RPMI7951 (cell line): ENCODE measurements around the gene GMPR2. TPM values are rescaled to one million over a fixed set of nuclear protein-coding genes. Genes with fewer than 3 reads are reported as not detected.

Source experiments
- total RNA-seq: library from RNA; depleted of rRNA; stranded (reverse); fragments of >200 nt; shearing (Covaris generic); gene quantifications from 2 replicates; pipeline ENCODE4 v1.2.3, GENCODE V29; 2014; rRNA removed

GMPR2 gene
- total RNA-seq, 1 experiment from 2014 or later: 52.9 TPM

Other genes starting within 250 kb of the GMPR2 start
- gene DHRS4L2, start 244.0 kb upstream of the GMPR2 start, total RNA-seq: 15.9 and 16.5 TPM in 2 replicates
- under 0.01 and 0.12 TPM in 2 replicates for gene CARMIL3, start 180.9 kb upstream of the GMPR2 start, total RNA-seq
- not detected in 2 replicates for gene CPNE6, start 161.4 kb upstream of the GMPR2 start, total RNA-seq
- gene PCK2, start 138.6 kb upstream of the GMPR2 start, total RNA-seq: 12.3 and 12.5 TPM in 2 replicates
- 42.9 and 57.1 TPM in 2 replicates for gene DCAF11, start 118.2 kb upstream of the GMPR2 start, total RNA-seq
- 0.60 and 1.5 TPM in 2 replicates for gene NRL, start 118.0 kb upstream of the GMPR2 start, total RNA-seq
- 0.20 TPM in 1 of 2 replicates, not detected in the other for gene FITM1, start 102.3 kb upstream of the GMPR2 start, total RNA-seq
- gene PSME1, start 96.7 kb upstream of the GMPR2 start, total RNA-seq: 294 and 310 TPM in 2 replicates
- gene EMC9, start 91.3 kb upstream of the GMPR2 start, total RNA-seq: 25.8 and 32.6 TPM in 2 replicates
- 237 and 262 TPM in 2 replicates for gene PSME2, start 86.3 kb upstream of the GMPR2 start, total RNA-seq
- 28.5 and 37.8 TPM in 2 replicates for gene RNF31, start 85.4 kb upstream of the GMPR2 start, total RNA-seq
- gene IRF9, start 71.7 kb upstream of the GMPR2 start, total RNA-seq: 39.3 and 54.4 TPM in 2 replicates
- gene REC8, start 60.8 kb upstream of the GMPR2 start, total RNA-seq: 0.39 and 1.1 TPM in 2 replicates
- 22.9 and 30.9 TPM in 2 replicates for gene IPO4, start 44.1 kb upstream of the GMPR2 start, total RNA-seq
- gene TM9SF1, start 37.5 kb upstream of the GMPR2 start, total RNA-seq: 52.5 and 69.2 TPM in 2 replicates
- gene TSSK4, start 27.2 kb upstream of the GMPR2 start, total RNA-seq: not detected in 2 replicates
- gene CHMP4A, start 19.4 kb upstream of the GMPR2 start, total RNA-seq: 13.5 and 39.7 TPM in 2 replicates
- 23.3 and 26.2 TPM in 2 replicates for gene MDP1, start 16.9 kb upstream of the GMPR2 start, total RNA-seq
- 306 and 349 TPM in 2 replicates for gene NEDD8, start 562 bp upstream of the GMPR2 start, total RNA-seq
- 39.5 and 42.9 TPM in 2 replicates for gene TINF2, start 9.7 kb downstream of the GMPR2 start, total RNA-seq
- gene TGM1, start 30.2 kb downstream of the GMPR2 start, total RNA-seq: 0.60 and 0.78 TPM in 2 replicates
- gene RABGGTA, start 38.7 kb downstream of the GMPR2 start, total RNA-seq: 15.8 and 20.2 TPM in 2 replicates
- gene DHRS1, start 66.9 kb downstream of the GMPR2 start, total RNA-seq: 12.6 and 15.6 TPM in 2 replicates
- gene NOP9, start 66.9 kb downstream of the GMPR2 start, total RNA-seq: 10.7 and 10.8 TPM in 2 replicates
- not detected in 2 replicates for gene CIDEB, start 75.0 kb downstream of the GMPR2 start, total RNA-seq
- 0.72 and 0.88 TPM in 2 replicates for gene LTB4R2, start 77.2 kb downstream of the GMPR2 start, total RNA-seq
- gene LTB4R, start 78.6 kb downstream of the GMPR2 start, total RNA-seq: 0.48 and 0.59 TPM in 2 replicates
- gene ADCY4, start 102.1 kb downstream of the GMPR2 start, total RNA-seq: not detected in 2 replicates
- gene RIPK3, start 107.1 kb downstream of the GMPR2 start, total RNA-seq: 0.60 and 1.3 TPM in 2 replicates
- 10.6 and 13.1 TPM in 2 replicates for gene NFATC4, start 135.3 kb downstream of the GMPR2 start, total RNA-seq
- 0.36 and 0.39 TPM in 2 replicates for gene NYNRIN, start 166.1 kb downstream of the GMPR2 start, total RNA-seq
- 0.72 and 1.3 TPM in 2 replicates for gene CBLN3, start 196.7 kb downstream of the GMPR2 start, total RNA-seq
- 18.4 and 23.1 TPM in 2 replicates for gene KHNYN, start 197.0 kb downstream of the GMPR2 start, total RNA-seq
- 12.1 and 17.1 TPM in 2 replicates for gene SDR39U1, start 209.8 kb downstream of the GMPR2 start, total RNA-seq